Measurements from ENCODE around the gene ZBTB43. TPM values are rescaled to one million over a fixed set of nuclear protein-coding genes. Genes with fewer than 3 reads are reported as not detected.

The ZBTB43 gene
- total RNA-seq: 10 to 100 TPM; 21.8 to 22.8 TPM
- polyA plus RNA-seq: 14.6 TPM

GRCh38 chr9:126804696-126805553, at the start of gene ZBTB43:
ZBTB43 (plus strand) TSS chr9:126805040; CDS start chr9:126832510, 27,470 bp downstream.
- Mint-ChIP-seq H3K4me1 (peaks cover 39 to 55% (median 52%) of the 10 kb centered on the region in 3 donors), H3K27ac (peak within 1 kb of the TSS; percentile 94 to 100 (median 99)), H3K4me3 (peak within 1 kb of the TSS; percentile 92 to 100 (median 95)), H3K27me3 (peaks cover 0 to 2% of the 10 kb centered on the region in 2 donors), H3K9me3 (peaks cover 0 to 2% (median 0%) of the 10 kb centered on the region in 5 donors), H3K36me3 (peaks cover 0 to 30% (median 0%) of the 10 kb centered on the region in 3 donors)
- peaks cover 7% of the 10 kb centered on the region for H3K36me3 ChIP-seq (ENCODE audit: insufficient read depth, low read length)
- H3K9me3 ChIP-seq (ENCODE audit: low read length): no peaks in the 10 kb centered on the region
- H3K4me1 ChIP-seq (ENCODE audit: insufficient read depth, low read length): peaks cover 23% of the 10 kb centered on the region
- no peaks in the 10 kb centered on the region for H3K27me3 ChIP-seq (ENCODE audit: insufficient read depth, low read length, poor library complexity, severe bottlenecking)
- DNase-seq: peak; percentile 97 to 98 (median 98)
- ChIA-PET CTCF (interaction anchor here (0.9 to 2.5 kb wide), 3 partner anchors 13 to 98 kb away, joined by 4 to 13 read pairs (median 5); no protein-coding TSS in a partner anchor), POLR2A (interaction anchor here (0.5 to 1.8 kb wide), 4 partner anchors 81 to 1542 kb away, joined by 3 to 9 read pairs (median 4); no protein-coding TSS in a partner anchor)
- peak within 1 kb of the TSS; percentile 94 for H3K4me3 ChIP-seq (ENCODE audit: low read length)
- H3K27ac ChIP-seq (ENCODE audit: low read depth, low read length): peak within 1 kb of the TSS; percentile 96

DNA sequence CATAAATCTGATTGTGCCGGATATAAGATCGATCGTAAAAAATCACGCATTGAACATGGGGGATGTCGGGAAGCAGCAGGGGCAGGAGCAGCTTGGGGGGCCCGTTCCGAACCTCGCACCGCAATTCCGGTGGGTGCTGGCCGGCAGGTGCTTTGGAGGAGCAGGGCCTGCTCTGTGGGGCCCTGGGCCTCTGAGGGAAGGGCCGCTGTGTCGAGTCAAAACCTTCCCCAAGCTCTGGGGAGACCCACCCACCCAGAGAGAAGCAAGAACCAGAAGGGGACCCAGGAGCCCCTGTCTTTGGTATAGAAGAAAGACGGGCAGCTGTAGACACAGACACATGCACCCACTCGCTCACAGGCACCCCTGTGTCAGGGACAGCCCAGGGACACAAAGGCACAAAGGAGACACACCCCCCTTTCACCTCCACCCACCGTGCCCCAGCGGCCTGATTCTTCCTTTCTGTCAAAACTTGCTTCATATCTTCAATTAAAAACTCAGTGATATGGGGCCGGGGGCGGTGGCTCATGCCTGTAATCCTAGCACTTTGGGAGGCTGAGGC, 49.4 kb upstream of the ZBTB43 start:
- no peak overlapping the region for H3K27ac Mint-ChIP-seq
- peaks cover 6 to 12% of the 10 kb centered on the region in 2 donors for H3K27me3 Mint-ChIP-seq
- H3K36me3 Mint-ChIP-seq: no peaks in the 10 kb centered on the region
- no peaks in the 10 kb centered on the region for H3K27me3 ChIP-seq (ENCODE audit: insufficient read depth, low read length, poor library complexity, severe bottlenecking)
- ChIA-PET POLR2A (no interaction called here), CTCF (no interaction called here)
- no peak for DNase-seq
- H3K4me1 ChIP-seq (ENCODE audit: insufficient read depth, low read length): no peaks in the 10 kb centered on the region
- no peak overlapping the region for H3K4me3 ChIP-seq (ENCODE audit: low read length)
- H3K4me1 Mint-ChIP-seq: no peaks in the 10 kb centered on the region
- no peak overlapping the region for H3K27ac ChIP-seq (ENCODE audit: low read depth, low read length)
- H3K9me3 ChIP-seq (ENCODE audit: low read length): no peaks in the 10 kb centered on the region
- no peaks in the 10 kb centered on the region for H3K36me3 ChIP-seq (ENCODE audit: insufficient read depth, low read length)
- no peaks in the 10 kb centered on the region for H3K9me3 Mint-ChIP-seq
- H3K4me3 Mint-ChIP-seq: no peak overlapping the region

DNA sequence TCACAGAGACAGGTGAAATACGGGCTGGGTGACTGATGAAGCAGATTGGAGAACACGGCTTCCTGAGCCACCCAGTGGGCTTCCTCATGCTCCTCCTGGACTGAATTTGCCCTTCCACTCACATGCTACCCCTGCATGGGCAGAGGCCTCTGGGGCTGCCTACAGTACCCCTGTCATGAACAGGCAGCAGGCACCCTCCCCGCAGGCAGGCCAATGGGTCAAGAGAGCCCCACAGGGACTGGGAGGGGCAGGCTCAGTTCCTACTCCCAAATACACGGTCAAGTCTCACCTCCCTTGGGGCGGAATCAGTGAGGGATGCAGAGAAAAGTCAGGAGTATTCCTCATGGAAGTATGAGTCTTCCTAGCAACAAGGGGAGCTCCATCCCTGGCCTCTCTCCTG, 48.6 kb upstream of the ZBTB43 start:
- Mint-ChIP-seq H3K27ac (no peak overlapping the region), H3K9me3 (no peaks in the 10 kb centered on the region), H3K36me3 (no peaks in the 10 kb centered on the region), H3K27me3 (peaks cover 2 to 16% of the 10 kb centered on the region in 2 donors), H3K4me1 (no peaks in the 10 kb centered on the region), H3K4me3 (no peak overlapping the region)
- Histone ChIP-seq H3K27ac (ENCODE audit: low read depth, low read length) (no peak overlapping the region), H3K4me3 (ENCODE audit: low read length) (no peak overlapping the region), H3K27me3 (ENCODE audit: insufficient read depth, low read length, poor library complexity, severe bottlenecking) (no peaks in the 10 kb centered on the region), H3K36me3 (ENCODE audit: insufficient read depth, low read length) (no peaks in the 10 kb centered on the region), H3K9me3 (ENCODE audit: low read length) (no peaks in the 10 kb centered on the region), H3K4me1 (ENCODE audit: insufficient read depth, low read length) (no peaks in the 10 kb centered on the region)
- no peak for DNase-seq
- ChIA-PET CTCF (no interaction called here), POLR2A (no interaction called here)

DNA sequence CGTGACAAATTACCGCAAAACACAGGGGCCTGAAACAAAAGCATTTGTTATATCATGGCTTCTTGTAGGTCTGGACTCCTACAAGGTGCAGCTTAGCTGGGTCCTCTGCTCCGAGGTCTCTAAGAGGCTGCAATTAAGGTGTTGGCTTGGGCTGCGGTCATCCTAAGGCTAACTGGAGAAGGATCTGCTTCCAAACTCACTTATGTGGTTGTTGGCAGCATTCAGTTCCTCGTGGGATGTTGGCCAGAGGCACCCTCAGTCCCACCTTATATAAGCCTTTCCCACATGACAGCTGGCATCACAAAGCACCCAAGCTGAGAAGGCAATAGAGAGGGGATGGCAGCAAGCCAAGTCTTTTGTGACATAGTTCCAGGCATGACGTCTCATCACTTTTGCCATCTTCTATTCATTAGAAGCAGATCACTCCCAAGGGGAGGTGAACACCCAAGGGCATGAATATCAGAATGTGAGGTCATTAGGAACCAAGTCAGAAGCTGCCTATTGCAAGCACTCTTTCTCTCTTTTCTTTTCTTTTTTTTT, 47.9 kb upstream of the ZBTB43 start:
- H3K27me3 Mint-ChIP-seq: peaks cover 2 to 17% of the 10 kb centered on the region in 2 donors
- H3K9me3 Mint-ChIP-seq: no peaks in the 10 kb centered on the region
- H3K4me3 Mint-ChIP-seq: no peak overlapping the region
- no peaks in the 10 kb centered on the region for H3K4me1 ChIP-seq (ENCODE audit: insufficient read depth, low read length)
- H3K36me3 Mint-ChIP-seq: no peaks in the 10 kb centered on the region
- H3K27me3 ChIP-seq (ENCODE audit: insufficient read depth, low read length, poor library complexity, severe bottlenecking): no peaks in the 10 kb centered on the region
- H3K9me3 ChIP-seq (ENCODE audit: low read length): no peaks in the 10 kb centered on the region
- H3K27ac Mint-ChIP-seq: no peak overlapping the region
- no peaks in the 10 kb centered on the region for H3K4me1 Mint-ChIP-seq
- no peak overlapping the region for H3K4me3 ChIP-seq (ENCODE audit: low read length)
- CTCF ChIA-PET: no interaction called here
- H3K36me3 ChIP-seq (ENCODE audit: insufficient read depth, low read length): no peaks in the 10 kb centered on the region
- POLR2A ChIA-PET: no interaction called here
- DNase-seq: no peak
- H3K27ac ChIP-seq (ENCODE audit: low read depth, low read length): no peak overlapping the region

DNA sequence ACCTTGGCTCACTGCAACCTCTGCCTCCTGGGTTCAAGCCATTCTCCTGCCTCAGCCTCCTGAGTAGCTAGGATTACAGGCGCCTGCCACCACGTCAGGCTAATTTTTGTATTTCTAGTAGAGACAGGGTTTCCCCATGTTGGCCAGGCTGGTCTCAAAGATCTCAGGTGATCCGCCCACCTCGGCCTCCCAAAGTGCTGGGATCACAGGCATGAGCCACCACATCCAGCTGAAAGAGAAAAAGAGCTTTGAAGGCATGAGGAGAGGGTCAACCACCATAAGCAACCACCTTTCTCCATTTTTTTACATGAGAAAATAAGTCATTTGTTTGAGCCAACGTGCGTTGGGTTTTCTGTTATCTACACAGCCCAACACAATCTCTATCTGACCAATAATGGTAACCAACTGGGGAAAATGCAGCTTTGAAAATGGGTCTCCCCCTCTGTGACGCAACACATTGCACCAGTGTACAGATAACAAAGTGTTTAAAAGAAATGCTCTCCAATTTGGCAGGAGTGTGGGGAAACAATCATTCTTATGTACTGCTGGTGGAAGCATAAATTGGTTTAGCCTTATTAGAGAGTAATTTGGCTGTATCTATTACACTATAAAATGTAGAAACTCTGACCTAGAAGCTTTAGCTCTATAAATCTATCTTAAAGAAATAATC, 45.8 kb upstream of the ZBTB43 start:
- H3K9me3 Mint-ChIP-seq: no peaks in the 10 kb centered on the region
- H3K36me3 Mint-ChIP-seq: no peaks in the 10 kb centered on the region
- CTCF ChIA-PET: interaction anchor here (0.5 to 4.0 kb wide), 4 partner anchors 23 to 59 kb away, joined by 3 to 12 read pairs (median 8); no protein-coding TSS in a partner anchor
- H3K4me3 Mint-ChIP-seq: no peak overlapping the region
- POLR2A ChIA-PET: no interaction called here
- no peak overlapping the region for H3K27ac ChIP-seq (ENCODE audit: low read depth, low read length)
- no peaks in the 10 kb centered on the region for H3K27me3 ChIP-seq (ENCODE audit: insufficient read depth, low read length, poor library complexity, severe bottlenecking)
- no peaks in the 10 kb centered on the region for H3K9me3 ChIP-seq (ENCODE audit: low read length)
- no peaks in the 10 kb centered on the region for H3K4me1 Mint-ChIP-seq
- no peaks in the 10 kb centered on the region for H3K4me1 ChIP-seq (ENCODE audit: insufficient read depth, low read length)
- no peak for DNase-seq
- H3K4me3 ChIP-seq (ENCODE audit: low read length): no peak overlapping the region
- peaks cover 3 to 14% of the 10 kb centered on the region in 2 donors for H3K27me3 Mint-ChIP-seq
- no peaks in the 10 kb centered on the region for H3K36me3 ChIP-seq (ENCODE audit: insufficient read depth, low read length)
- H3K27ac Mint-ChIP-seq: no peak overlapping the region

GRCh38 chr9:126761274-126761673, 43.6 kb upstream of the ZBTB43 start:
- Histone ChIP-seq H3K4me3 (ENCODE audit: low read length) (no peak overlapping the region), H3K27ac (ENCODE audit: low read depth, low read length) (no peak overlapping the region), H3K9me3 (ENCODE audit: low read length) (no peaks in the 10 kb centered on the region), H3K36me3 (ENCODE audit: insufficient read depth, low read length) (no peaks in the 10 kb centered on the region), H3K4me1 (ENCODE audit: insufficient read depth, low read length) (no peaks in the 10 kb centered on the region), H3K27me3 (ENCODE audit: insufficient read depth, low read length, poor library complexity, severe bottlenecking) (no peaks in the 10 kb centered on the region)
- Mint-ChIP-seq H3K9me3 (no peaks in the 10 kb centered on the region), H3K27ac (no peak overlapping the region), H3K27me3 (peaks cover 10 to 14% of the 10 kb centered on the region in 2 donors), H3K36me3 (no peaks in the 10 kb centered on the region), H3K4me3 (no peak overlapping the region), H3K4me1 (no peaks in the 10 kb centered on the region)
- CTCF ChIA-PET: interaction anchor here (2.2 to 4.0 kb wide), 2 partner anchors 21 to 55 kb away, joined by 12 read pairs; no protein-coding TSS in a partner anchor
- no peak for DNase-seq
- POLR2A ChIA-PET: no interaction called here

- peaks cover 8 to 14% of the 10 kb centered on the region in 2 donors for H3K27me3 Mint-ChIP-seq
- POLR2A ChIA-PET: no interaction called here
These were observed 41.6 kb upstream of the ZBTB43 start for GRCh38 chr9:126763130-126763764.

More at GRCh38 chr9:126763130-126763764, 41.6 kb upstream of the ZBTB43 start:
- no peak overlapping the region for H3K4me3 ChIP-seq (ENCODE audit: low read length)
- Mint-ChIP-seq H3K27ac (no peak overlapping the region), H3K4me1 (no peaks in the 10 kb centered on the region), H3K4me3 (no peak overlapping the region), H3K9me3 (no peaks in the 10 kb centered on the region), H3K36me3 (no peaks in the 10 kb centered on the region)
- no peaks in the 10 kb centered on the region for H3K9me3 ChIP-seq (ENCODE audit: low read length)
- H3K27me3 ChIP-seq (ENCODE audit: insufficient read depth, low read length, poor library complexity, severe bottlenecking): no peaks in the 10 kb centered on the region
- CTCF ChIA-PET: interaction anchor here (1.7 kb wide), 1 partner anchor 57 kb away, joined by 6 read pairs; no protein-coding TSS in a partner anchor
- no peaks in the 10 kb centered on the region for H3K36me3 ChIP-seq (ENCODE audit: insufficient read depth, low read length)
- no peaks in the 10 kb centered on the region for H3K4me1 ChIP-seq (ENCODE audit: insufficient read depth, low read length)
- DNase-seq: no peak
- H3K27ac ChIP-seq (ENCODE audit: low read depth, low read length): no peak overlapping the region

Measured in CD8-positive, alpha-beta memory T cell (primary cell).